AG09309 (cell line): ENCODE data around the gene ABI3.
A peak's percentile ranks its signal among the peaks of the same experiment; 100 is the strongest.
"Not testable (repeated sequence)": the region's sequence is repeated elsewhere in the genome, so short reads cannot be mapped to it uniquely, and the experiment has no call there.

Experiments used
- DNase-seq: peaks from one replicate; pipeline ENCODE4 v3.0.0-alpha.2; 2010; ENCODE audit warnings: low read depth
- H3K4me3 ChIP-seq: 2 replicates; pipeline ENCODE4 v1.5.1; 2011; ENCODE audit warnings: mild to moderate bottlenecking, low read depth, low read length, moderate library complexity; ENCODE audit not compliant: control insufficient read depth
- TF ChIP-seq, protein P1 (sequence below): IDR thresholded peaks from 2 replicates; pipeline ENCODE4 v1.5.1; 2011; ENCODE audit warnings: mild to moderate bottlenecking, low read depth, low read length, inconsistent platforms; ENCODE audit not compliant: insufficient read depth, control insufficient read depth; ENCODE audit errors: missing control alignments

Gene ABI3

DNA sequence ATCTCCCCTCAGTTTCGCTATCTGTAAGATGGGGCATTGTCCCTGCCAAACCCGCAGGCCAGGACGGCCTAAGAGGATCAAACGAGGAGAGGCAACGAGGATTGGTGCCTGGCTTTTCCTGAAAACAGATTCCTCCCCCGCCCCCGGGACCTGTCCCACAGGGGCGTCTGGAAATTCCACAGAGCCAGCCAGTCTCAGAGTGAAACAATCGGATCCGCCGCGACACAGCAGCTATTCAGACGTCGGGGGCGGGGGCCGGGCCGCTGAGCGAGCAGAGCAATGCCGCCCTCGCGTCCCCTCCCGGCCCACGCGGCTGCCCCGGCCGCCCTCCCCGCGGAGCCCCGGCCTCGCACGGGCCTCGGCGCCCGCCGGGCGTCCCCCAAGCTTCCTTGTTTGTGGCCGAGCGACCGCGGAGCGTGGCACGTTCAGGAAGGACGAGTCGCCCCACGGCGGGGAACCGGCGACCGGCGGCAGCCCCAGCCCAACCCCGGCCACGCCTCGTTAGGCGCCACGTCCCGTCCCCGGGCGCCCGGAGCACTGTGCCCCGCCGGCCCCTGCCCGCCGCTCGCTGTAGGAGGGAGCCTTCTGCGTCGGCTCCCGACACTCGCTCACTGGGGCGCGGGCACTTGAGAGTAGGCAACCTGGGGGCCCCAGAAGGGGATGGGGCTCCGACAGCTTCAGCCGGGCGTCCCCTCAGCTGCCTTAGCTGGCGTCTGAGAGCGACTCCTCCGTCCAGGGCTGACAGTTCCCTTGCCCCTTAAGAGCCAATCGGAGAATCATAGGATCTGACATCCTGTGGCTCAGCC, 49.7 kb downstream of the ABI3 start:
- TF ChIP-seq, protein P1, sequence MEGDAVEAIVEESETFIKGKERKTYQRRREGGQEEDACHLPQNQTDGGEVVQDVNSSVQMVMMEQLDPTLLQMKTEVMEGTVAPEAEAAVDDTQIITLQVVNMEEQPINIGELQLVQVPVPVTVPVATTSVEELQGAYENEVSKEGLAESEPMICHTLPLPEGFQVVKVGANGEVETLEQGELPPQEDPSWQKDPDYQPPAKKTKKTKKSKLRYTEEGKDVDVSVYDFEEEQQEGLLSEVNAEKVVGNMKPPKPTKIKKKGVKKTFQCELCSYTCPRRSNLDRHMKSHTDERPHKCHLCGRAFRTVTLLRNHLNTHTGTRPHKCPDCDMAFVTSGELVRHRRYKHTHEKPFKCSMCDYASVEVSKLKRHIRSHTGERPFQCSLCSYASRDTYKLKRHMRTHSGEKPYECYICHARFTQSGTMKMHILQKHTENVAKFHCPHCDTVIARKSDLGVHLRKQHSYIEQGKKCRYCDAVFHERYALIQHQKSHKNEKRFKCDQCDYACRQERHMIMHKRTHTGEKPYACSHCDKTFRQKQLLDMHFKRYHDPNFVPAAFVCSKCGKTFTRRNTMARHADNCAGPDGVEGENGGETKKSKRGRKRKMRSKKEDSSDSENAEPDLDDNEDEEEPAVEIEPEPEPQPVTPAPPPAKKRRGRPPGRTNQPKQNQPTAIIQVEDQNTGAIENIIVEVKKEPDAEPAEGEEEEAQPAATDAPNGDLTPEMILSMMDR = no peak
- peak; percentile 61 for DNase-seq
- H3K4me3 ChIP-seq = peak overlapping the region; percentile 52

DNA sequence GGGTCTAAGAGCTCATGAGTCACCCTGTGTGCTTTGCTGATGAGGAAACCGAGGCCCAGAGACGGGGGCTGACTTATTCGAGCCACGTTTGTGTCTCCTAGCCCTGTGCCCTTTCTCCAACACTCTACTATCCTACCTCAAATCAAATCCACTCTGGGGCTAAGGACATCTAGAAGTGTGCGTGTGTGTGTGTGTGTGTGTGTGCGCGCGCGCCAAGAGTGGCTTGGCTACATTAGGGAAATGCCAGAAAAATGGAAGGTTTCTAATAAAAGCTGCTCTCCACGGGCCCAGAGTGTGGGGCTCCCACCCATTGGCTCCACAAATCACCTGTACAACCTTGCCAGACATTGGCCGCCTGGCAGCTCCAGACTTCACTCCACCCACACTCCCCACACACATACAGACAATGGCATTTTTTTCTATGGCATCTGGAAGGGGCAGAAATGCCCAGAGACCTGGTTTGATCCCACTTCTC, 50.3 kb downstream of the ABI3 start:
- peak overlapping the region; percentile 52 for H3K4me3 ChIP-seq
- TF ChIP-seq, protein P1 = no peak
- DNase-seq = no peak

DNA sequence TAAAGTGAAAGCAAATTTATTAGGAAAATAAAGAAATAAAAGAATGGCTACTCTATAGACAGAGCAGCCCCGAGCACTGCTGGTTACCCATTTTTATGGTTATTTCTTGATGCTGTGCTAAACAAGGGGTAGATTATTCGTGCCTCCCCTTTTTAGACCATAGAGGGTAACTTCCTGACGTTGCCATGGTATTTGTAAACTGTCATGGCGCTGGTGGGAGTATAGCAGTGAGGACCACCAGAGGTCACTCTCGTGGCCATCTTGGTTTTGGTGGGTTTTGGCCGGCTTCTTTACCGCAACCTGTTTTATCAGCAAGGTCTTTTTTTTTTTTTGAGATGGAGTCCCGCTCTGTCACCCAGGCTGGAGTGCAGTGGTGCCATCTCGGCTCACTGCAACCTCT, 51.0 kb downstream of the ABI3 start:
- H3K4me3 ChIP-seq, DNase-seq: not testable (repeated sequence)

GRCh38 chr17:49266233-49266632, 55.7 kb downstream of the ABI3 start:
- TF ChIP-seq, protein P1 = no peak
- no peak overlapping the region for H3K4me3 ChIP-seq
- no peak for DNase-seq

DNA sequence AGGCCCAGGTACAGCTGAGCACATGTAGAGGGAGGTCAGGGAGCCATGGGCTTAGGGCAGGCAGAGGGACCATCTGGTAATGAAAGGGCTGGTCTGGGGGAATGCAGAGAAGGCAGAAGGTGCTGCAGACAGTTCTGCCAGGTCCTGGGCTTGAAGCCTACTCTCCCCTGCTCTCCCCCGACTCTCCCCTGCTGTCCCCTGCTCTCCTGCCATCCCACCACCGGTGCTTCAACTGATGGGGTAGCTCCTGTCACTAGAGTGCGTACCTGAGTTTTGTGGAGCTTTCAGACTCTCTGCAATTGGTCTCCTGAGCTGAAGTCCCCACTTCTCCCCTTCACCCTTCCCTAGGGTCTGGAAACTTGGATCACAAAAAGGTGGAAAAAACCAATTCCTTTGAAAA, 57.4 kb downstream of the ABI3 start:
- H3K4me3 ChIP-seq = no peak overlapping the region
- DNase-seq = no peak
- TF ChIP-seq, protein P1 = no peak

GRCh38 chr17:49269356-49269755, 58.8 kb downstream of the ABI3 start:
- H3K4me3 ChIP-seq = no peak overlapping the region
- DNase-seq = no peak
- TF ChIP-seq, protein P1 = no peak
